Sigmoid colon (tissue), 4 donors: ENCODE results near the gene TCF3.

Experiments used
- POLR2AphosphoS5 ChIP-seq, 4 donors: sonication (generic); formaldehyde crosslinking; IDR thresholded peaks; one replicate each; pipeline ENCODE4 v1.6.1; 2017; ENCODE audit warnings: antibody characterized with exemption in 4 of 4
- TF ChIP-seq, protein P1 (sequence below), 4 experiments: fragments of 450-650 bp in 3 of 4; fragments of 200-600 bp in 1 of 4; IDR thresholded peaks; one replicate each; pipeline ENCODE4 v1.5.1; 2016 to 2019; ENCODE audit warnings: antibody characterized with exemption in 4 of 4, mild to moderate bottlenecking in 3 of 4, moderate library complexity in 2 of 4

DNA sequence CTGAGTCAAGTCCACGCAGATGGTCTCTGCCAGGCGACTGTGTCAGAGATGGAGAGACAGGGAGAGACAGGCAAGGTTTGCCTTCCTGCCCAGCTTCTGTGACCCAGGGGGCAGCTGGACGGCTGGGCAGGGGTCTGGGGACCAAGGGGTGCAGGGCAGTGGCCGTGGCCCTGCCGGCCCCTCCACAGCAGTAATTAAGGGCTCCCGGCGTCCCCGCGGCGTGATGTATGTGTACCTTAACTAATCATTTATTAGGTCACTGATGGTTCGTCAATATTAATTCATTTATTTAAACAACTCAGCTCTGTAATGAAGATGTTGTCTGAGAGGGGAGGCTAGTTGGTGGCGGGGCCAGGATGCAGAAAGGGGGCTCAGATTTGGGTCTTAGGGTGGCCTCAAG, 28.6 kb upstream of the TCF3 start:
- TF ChIP-seq, protein P1, sequence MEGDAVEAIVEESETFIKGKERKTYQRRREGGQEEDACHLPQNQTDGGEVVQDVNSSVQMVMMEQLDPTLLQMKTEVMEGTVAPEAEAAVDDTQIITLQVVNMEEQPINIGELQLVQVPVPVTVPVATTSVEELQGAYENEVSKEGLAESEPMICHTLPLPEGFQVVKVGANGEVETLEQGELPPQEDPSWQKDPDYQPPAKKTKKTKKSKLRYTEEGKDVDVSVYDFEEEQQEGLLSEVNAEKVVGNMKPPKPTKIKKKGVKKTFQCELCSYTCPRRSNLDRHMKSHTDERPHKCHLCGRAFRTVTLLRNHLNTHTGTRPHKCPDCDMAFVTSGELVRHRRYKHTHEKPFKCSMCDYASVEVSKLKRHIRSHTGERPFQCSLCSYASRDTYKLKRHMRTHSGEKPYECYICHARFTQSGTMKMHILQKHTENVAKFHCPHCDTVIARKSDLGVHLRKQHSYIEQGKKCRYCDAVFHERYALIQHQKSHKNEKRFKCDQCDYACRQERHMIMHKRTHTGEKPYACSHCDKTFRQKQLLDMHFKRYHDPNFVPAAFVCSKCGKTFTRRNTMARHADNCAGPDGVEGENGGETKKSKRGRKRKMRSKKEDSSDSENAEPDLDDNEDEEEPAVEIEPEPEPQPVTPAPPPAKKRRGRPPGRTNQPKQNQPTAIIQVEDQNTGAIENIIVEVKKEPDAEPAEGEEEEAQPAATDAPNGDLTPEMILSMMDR (IDR thresholded peaks at IDR 0.05) = no peak
- TF ChIP-seq POLR2AphosphoS5 (IDR thresholded peaks at IDR 0.05) = no peak
